Stimulated activated CD4-positive, alpha-beta T cell treated with anti-CD3 and anti-CD28 coated beads, Interleukin-12 subunit alpha, Interleukin-12 subunit beta, amount 100 ng/mL, for 48 hours (primary cell): Measurements from ENCODE around the gene KCNJ4.

ENCODE experiments used
- DNase-seq, 3 donors: peaks; one replicate each; pipeline ENCODE4 v3.0.0-alpha.2; 2020; ENCODE audit warnings: low read depth in 2 of 3, low spot score in 1 of 3

The KCNJ4 gene

GRCh38 chr22:38455076-38455529, at the start of gene KCNJ4:
Gene KCNJ4 (minus strand): TSS chr22:38455199. CDS start chr22:38428132, 27,067 bp downstream.
- DNase-seq, result no peak

GRCh38 chr22:38503021-38503420, 48.0 kb upstream of the KCNJ4 start:
- DNase-seq, result no peak

- DNase-seq, result no peak
These were observed 47.0 kb upstream of the KCNJ4 start for GRCh38 chr22:38501797-38502672.

DNA sequence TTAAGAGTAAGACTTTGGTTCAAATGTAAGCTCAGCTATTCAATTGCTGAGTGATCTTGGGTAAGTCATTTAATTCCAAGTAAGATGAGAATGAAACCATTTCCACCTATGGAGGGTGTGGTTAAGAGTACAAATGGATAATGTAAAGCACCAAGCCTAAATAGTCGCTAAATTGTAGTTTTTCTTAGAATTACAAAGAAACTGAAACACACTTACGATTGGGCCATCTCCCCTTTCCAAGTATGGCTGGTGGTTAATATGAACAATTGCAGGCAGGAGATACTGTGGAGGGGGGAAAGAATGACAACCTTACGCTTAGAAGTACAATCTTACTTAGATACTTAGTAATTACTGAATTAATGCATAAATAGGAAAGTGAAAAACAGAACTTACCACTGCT, 42.9 kb upstream of the KCNJ4 start:
- DNase-seq, result no peak

- DNase-seq, result no peak
These were observed 39.9 kb upstream of the KCNJ4 start for GRCh38 chr22:38494939-38495338.

DNA sequence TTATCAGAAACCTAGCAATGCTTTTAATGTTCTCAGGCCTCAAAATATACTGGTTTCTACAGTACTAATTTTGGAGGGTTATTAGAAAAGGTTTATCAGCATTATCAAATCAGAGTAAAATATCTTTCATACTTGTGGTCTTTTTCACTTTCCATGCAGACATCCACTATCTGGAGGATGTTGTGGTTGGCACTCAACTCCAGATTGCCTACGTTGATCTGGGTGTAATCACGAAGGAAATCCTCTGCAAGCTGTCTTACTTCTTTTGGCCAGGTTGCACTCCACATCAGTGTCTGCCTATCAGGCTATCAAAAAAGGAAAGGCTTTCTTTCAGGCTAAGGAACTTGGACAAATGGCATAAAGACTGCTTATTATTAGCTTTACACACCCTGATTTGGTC, 39.5 kb upstream of the KCNJ4 start:
- no peak for DNase-seq

- DNase-seq, result no peak
These were observed 36.8 kb upstream of the KCNJ4 start for GRCh38 chr22:38491707-38492348.

- DNase-seq, result no peak
These were observed 35.9 kb upstream of the KCNJ4 start for GRCh38 chr22:38490915-38491314.

DNA sequence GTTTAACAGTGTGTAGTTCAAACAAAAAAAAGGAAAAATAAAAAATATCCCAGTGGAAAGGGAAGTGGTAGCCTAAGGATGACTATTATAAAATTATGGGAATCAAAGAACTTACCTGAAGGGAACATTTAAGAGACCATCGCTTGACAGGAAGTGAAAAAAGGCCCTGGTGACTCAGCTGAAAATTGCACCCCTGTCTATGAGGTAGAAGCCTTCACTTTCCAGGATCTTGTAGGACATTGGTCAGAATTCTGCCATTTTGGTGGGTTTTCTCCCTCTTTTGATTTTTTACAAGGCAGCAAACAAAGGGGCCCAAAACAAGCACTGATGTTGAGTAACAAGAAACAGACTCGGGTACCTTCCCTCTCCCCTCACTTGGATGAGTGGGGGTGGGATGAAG, 35.5 kb upstream of the KCNJ4 start:
- no peak for DNase-seq

GRCh38 chr22:38489561-38490145, 34.7 kb upstream of the KCNJ4 start:
- DNase-seq, result no peak

GRCh38 chr22:38489142-38489541, 34.1 kb upstream of the KCNJ4 start:
- no peak for DNase-seq

DNA sequence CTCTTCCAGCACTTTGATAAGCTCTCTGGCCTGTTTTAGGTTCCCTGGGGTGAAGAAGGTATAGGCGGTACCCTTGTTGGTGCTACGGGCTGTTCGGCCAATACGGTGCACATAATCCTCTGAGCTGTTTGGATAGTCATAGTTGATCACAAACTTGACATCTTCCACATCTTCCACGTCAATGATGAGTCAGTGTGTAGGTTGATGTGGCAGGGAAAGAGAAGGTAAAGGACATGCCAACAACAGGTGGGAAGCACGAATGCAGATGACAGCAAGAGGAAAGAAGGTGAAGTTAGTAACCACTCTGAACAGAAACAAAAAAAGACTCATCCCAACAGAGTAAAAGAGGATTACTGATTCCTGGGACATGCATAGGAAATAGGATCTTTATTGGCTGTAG, 32.9 kb upstream of the KCNJ4 start:
- no peak for DNase-seq

- DNase-seq, result no peak
These were observed 30.8 kb upstream of the KCNJ4 start for GRCh38 chr22:38485783-38486182.

GRCh38 chr22:38484244-38484643, 29.2 kb upstream of the KCNJ4 start:
- DNase-seq, result no peak

GRCh38 chr22:38482662-38483308, 27.8 kb upstream of the KCNJ4 start:
- no peak for DNase-seq

DNA sequence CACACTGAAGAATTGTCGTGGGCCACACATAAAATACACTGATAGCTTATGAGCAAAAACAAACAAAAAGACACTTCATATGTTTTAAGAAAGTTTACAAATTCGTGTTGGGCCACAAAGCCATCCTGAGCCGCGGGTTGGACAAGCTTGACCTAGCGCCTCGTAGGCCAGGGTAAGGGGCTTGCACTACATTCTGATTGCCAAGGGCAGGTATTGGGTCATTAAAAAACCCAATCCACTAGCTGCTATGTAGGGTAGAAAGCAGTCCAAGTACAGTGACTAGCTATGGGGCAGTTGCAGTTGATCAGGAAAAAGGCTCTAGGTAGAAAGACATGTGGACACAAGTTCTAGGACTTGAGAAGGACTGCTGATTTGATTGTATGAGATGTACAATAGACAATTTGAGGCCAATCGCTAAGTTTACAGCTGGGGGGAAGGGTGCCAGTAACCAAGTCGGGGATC, 26.9 kb upstream of the KCNJ4 start:
- DNase-seq, result no peak

- DNase-seq, result no peak
These were observed 26.3 kb upstream of the KCNJ4 start for GRCh38 chr22:38481162-38481870.

DNA sequence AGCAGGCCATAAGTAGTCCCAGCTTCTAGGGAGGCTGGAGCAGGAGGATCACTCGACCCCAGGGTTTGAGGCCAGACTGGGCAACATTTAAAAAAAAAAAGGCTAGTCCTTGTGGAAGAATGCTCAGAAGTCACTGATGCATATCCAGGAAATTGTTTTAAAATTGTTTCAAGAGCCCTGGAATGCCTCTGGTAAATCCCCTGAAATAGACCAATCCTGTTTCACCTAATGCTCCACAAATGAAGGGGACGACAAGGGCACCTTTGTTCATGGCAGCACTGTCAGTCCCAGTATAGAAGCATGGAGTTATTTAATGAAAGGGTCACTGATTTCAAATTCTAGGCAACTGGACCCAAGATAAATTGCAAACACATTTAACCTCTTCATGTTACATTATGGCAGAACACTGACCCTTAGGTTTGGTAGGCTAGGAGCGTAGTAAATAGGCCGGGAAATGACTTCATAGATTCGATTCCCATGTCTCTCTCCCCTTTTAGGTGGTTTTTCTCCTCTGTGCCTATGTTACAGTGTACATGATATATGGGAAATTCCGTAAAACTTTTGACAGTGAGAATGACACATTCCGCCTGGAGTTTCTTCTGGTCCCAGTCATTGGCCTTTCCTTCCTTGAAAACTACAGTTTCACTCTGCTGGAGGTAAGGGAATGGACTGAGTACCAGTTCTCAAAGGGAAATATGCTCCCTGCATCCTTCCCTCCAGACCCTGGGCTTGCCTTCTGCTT, 24.3 kb upstream of the KCNJ4 start:
- no peak for DNase-seq

DNA sequence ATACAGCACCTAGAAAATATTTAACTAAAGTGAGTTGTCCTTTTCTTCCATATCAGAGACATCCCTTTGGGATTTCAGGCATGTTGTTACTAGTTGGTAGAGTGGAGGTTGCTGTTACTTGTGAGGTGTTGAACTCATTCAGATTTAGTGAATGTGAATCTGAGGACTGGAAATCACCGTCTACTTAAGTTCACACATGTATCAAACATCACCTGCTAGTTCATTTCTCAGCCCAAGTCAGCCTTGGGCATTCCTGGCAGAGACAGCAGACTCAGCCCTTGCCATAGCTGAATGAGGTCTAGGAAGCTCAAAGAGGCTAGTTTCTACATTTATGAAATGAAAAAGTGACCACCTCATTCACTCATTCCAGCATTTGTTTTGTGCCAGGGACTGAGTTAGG, 22.6 kb upstream of the KCNJ4 start:
- no peak for DNase-seq

GRCh38 chr22:38474003-38474607, 19.1 kb upstream of the KCNJ4 start:
- no peak for DNase-seq
